CD8-positive, alpha-beta memory T cell (primary cell): Measurements from ENCODE around the gene SNAPIN. TPM values are rescaled to one million over a fixed set of nuclear protein-coding genes. Genes with fewer than 3 reads are reported as not detected.

Experiments
- CTCF ChIA-PET: fragments of 350-600 bp; sonication (Branson Sonifier 250); formaldehyde crosslinking; loops from one replicate; lab custom pipeline; 2021; ENCODE audit warnings: antibody characterized with exemption; lab: Charles Lee
- POLR2A ChIA-PET: fragments of 350-600 bp; sonication (Branson Sonifier 250); formaldehyde crosslinking; loops from one replicate; lab custom pipeline; 2021; ENCODE audit warnings: antibody characterized with exemption; lab: Charles Lee
- DNase-seq, 5 donors: peaks; one replicate each; pipeline versions ENCODE4 v3.0.0 to v3.0.0-alpha.2; 2020 to 2022; ENCODE audit warnings: mixed read lengths in 1 of 5
- H3K27ac ChIP-seq: one replicate; pipeline ENCODE4 v1.7.0; 2013; ENCODE audit warnings: low read depth, mild to moderate bottlenecking, low read length, moderate library complexity
- H3K27me3 ChIP-seq: 2 replicates; pipeline ENCODE4 v1.7.0; 2013; ENCODE audit warnings: low read length, mild to moderate bottlenecking; ENCODE audit not compliant: insufficient read depth, poor library complexity, severe bottlenecking
- H3K36me3 ChIP-seq: 2 replicates; pipeline ENCODE4 v1.7.0; 2013; ENCODE audit warnings: mild to moderate bottlenecking, low read length, moderate library complexity; ENCODE audit not compliant: insufficient read depth
- H3K4me1 ChIP-seq: 2 replicates; pipeline ENCODE4 v1.7.0; 2013; ENCODE audit warnings: mild to moderate bottlenecking, low read length, moderate library complexity; ENCODE audit not compliant: insufficient read depth
- H3K4me3 ChIP-seq: 2 replicates; pipeline ENCODE4 v1.7.0; 2013; ENCODE audit warnings: mild to moderate bottlenecking, low read length
- H3K9me3 ChIP-seq: 2 replicates; pipeline ENCODE4 v1.7.0; 2013; ENCODE audit warnings: mild to moderate bottlenecking, low read length
- H3K27ac Mint-ChIP-seq, 8 donors: one replicate each; pipeline ENCODE4 v1.8.0; 2020 to 2021; ENCODE audit warnings: mixed read lengths in 8 of 8, mild to moderate bottlenecking in 6 of 8, inconsistent platforms in 3 of 8, moderate library complexity in 3 of 8
- H3K27me3 Mint-ChIP-seq, 2 donors: one replicate each; pipeline ENCODE4 v1.8.0; 2020 to 2021; ENCODE audit warnings: mixed read lengths in 2 of 2, mild to moderate bottlenecking in 1 of 2, moderate library complexity in 1 of 2
- H3K36me3 Mint-ChIP-seq, 3 donors: one replicate each; pipeline ENCODE4 v1.8.0; 2020 to 2021; ENCODE audit warnings: mixed read lengths in 3 of 3, inconsistent platforms in 1 of 3, mild to moderate bottlenecking in 1 of 3
- H3K4me1 Mint-ChIP-seq, 3 donors: one replicate each; pipeline ENCODE4 v1.8.0; 2020 to 2021; ENCODE audit warnings: mixed read lengths in 3 of 3, inconsistent platforms in 1 of 3, mild to moderate bottlenecking in 1 of 3
- H3K4me3 Mint-ChIP-seq, 7 donors: one replicate each; pipeline ENCODE4 v1.8.0; 2020 to 2021; ENCODE audit warnings: mixed read lengths in 7 of 7, mild to moderate bottlenecking in 6 of 7, moderate library complexity in 4 of 7, inconsistent platforms in 2 of 7
- H3K9me3 Mint-ChIP-seq, 5 donors: one replicate each; pipeline ENCODE4 v1.8.0; 2020 to 2022; ENCODE audit warnings: mixed read lengths in 5 of 5, mild to moderate bottlenecking in 3 of 5, moderate library complexity in 2 of 5, inconsistent platforms in 1 of 5
- polyA plus RNA-seq: library from polyadenylated mRNA; unstranded; fragments of 300-500 nt; fragmentation: Illumina TruSeq; gene quantifications from one replicate; pipeline ENCODE4 v1.2.3, GENCODE V29; 2021
- total RNA-seq, 2 experiments: library from RNA; stranded (reverse); gene quantifications; one replicate each; pipeline ENCODE4 v1.2.3, GENCODE V29; 2021

The SNAPIN gene
- total and polyA plus RNA-seq, 3 experiments from 2014 or later = 36.7 to 87.7 (median 39.0) TPM

DNA sequence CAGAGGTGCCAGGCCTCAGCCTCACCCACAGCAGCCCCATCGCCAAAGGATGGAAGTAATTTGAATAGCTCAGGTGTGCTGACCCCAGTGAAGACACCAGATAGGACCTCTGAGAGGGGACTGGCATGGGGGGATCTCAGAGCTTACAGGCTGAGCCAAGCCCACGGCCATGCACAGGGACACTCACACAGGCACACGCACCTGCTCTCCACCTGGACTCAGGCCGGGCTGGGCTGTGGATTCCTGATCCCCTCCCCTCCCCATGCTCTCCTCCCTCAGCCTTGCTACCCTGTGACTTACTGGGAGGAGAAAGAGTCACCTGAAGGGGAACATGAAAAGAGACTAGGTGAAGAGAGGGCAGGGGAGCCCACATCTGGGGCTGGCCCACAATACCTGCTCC, 35.0 kb downstream of the SNAPIN start:
- peaks cover 0 to 7% of the 10 kb centered on the region in 2 donors for H3K27me3 Mint-ChIP-seq
- no peaks in the 10 kb centered on the region for H3K36me3 ChIP-seq
- H3K27ac Mint-ChIP-seq = no peak overlapping the region
- H3K9me3 Mint-ChIP-seq = no peaks in the 10 kb centered on the region
- H3K27ac ChIP-seq = no peak overlapping the region
- no peaks in the 10 kb centered on the region for H3K36me3 Mint-ChIP-seq
- no peak overlapping the region for H3K4me3 Mint-ChIP-seq
- DNase-seq = no peak
- ChIA-PET CTCF (no interaction called here), POLR2A (no interaction called here)
- H3K4me1 ChIP-seq = no peaks in the 10 kb centered on the region
- H3K9me3 ChIP-seq = no peaks in the 10 kb centered on the region
- peaks cover 0 to 12% (median 9%) of the 10 kb centered on the region in 3 donors for H3K4me1 Mint-ChIP-seq
- H3K27me3 ChIP-seq = no peaks in the 10 kb centered on the region
- H3K4me3 ChIP-seq = no peak overlapping the region

DNA sequence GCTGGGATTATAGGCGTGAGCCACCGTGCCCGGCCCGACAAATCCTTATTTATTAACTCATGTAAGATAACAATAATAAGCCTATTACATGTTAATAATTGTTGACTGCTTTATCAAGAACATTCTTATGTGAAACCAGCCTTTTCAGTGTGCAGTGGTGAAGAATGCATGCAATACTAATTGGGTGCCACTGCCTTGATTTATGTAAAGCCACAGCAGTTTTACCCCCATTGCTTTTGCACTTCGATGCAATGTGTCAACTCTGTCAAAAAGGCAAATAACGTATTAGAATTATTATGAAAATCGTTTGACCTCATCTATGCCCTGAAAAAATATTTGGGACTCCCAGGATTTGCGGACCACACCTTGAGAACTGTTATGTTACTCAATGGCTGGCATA, 38.2 kb downstream of the SNAPIN start:
- CTCF ChIA-PET = no interaction called here

DNA sequence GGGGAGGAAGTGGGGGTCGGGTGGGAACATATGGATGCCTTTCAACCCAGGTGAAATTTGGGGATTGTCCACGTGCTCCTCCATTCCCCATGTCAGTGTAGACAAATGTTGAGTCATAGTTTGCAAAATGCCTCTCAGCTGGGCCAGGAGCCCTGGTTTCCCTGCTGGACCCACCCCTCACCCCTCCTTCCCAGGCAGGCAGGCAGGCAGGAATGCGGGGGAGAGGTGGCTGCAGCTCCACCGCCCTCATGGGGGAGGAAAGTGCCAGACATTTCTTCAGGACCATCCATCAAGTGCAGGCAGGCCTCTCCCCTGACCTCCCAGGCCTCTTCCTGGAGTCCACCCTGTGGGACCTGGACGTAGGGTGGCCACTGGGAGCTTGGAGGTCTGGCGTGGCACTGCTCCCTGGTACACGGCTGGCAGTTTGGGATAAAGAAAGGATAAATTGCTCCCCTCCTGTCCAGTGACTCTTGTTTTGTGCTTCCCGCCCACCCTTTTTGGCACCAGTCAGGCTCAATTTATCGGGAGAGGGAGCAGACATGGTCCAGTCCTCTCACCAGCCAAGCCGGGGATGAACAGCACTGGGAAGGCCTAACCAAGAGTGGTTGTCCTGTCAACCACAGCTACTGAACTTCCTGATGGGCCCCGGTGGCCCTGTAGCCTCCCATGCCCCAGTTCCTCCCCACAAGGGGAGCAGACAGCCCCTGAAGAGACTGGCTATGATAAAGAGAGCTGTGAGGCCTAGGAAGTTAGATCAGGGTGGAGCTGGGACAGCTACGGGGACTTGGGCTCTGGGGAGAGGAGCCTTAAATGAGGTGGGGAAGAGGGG, 38.9 kb downstream of the SNAPIN start:
- H3K27ac ChIP-seq = peak overlapping the region; percentile 31
- no peak overlapping the region for H3K4me3 ChIP-seq
- no peak for DNase-seq
- no peaks in the 10 kb centered on the region for H3K4me1 ChIP-seq
- ChIA-PET POLR2A (interaction anchor here (0.6 kb wide), 1 partner anchor 27 kb away, joined by 3 read pairs; no protein-coding TSS in a partner anchor), CTCF (no interaction called here)
- H3K36me3 ChIP-seq = no peaks in the 10 kb centered on the region
- Mint-ChIP-seq H3K9me3 (no peaks in the 10 kb centered on the region), H3K4me1 (no peaks in the 10 kb centered on the region), H3K27me3 (peaks cover 0 to 4% of the 10 kb centered on the region in 2 donors), H3K4me3 (no peak overlapping the region), H3K36me3 (no peaks in the 10 kb centered on the region), H3K27ac (no peak overlapping the region)
- no peaks in the 10 kb centered on the region for H3K9me3 ChIP-seq
- H3K27me3 ChIP-seq = no peaks in the 10 kb centered on the region

More for the DNA sequence above, 38.2 kb downstream of the SNAPIN start:
- no peak for DNase-seq
- H3K9me3 Mint-ChIP-seq = no peaks in the 10 kb centered on the region
- Histone ChIP-seq H3K27me3 (no peaks in the 10 kb centered on the region), H3K36me3 (no peaks in the 10 kb centered on the region), H3K4me3 (no peak overlapping the region), H3K27ac (no peak overlapping the region), H3K9me3 (no peaks in the 10 kb centered on the region), H3K4me1 (no peaks in the 10 kb centered on the region)
- H3K4me1 Mint-ChIP-seq = no peaks in the 10 kb centered on the region
- H3K27ac Mint-ChIP-seq = no peak overlapping the region
- no peaks in the 10 kb centered on the region for H3K36me3 Mint-ChIP-seq
- H3K4me3 Mint-ChIP-seq = no peak overlapping the region
- POLR2A ChIA-PET = no interaction called here
- H3K27me3 Mint-ChIP-seq = peaks cover 0 to 4% of the 10 kb centered on the region in 2 donors

DNA sequence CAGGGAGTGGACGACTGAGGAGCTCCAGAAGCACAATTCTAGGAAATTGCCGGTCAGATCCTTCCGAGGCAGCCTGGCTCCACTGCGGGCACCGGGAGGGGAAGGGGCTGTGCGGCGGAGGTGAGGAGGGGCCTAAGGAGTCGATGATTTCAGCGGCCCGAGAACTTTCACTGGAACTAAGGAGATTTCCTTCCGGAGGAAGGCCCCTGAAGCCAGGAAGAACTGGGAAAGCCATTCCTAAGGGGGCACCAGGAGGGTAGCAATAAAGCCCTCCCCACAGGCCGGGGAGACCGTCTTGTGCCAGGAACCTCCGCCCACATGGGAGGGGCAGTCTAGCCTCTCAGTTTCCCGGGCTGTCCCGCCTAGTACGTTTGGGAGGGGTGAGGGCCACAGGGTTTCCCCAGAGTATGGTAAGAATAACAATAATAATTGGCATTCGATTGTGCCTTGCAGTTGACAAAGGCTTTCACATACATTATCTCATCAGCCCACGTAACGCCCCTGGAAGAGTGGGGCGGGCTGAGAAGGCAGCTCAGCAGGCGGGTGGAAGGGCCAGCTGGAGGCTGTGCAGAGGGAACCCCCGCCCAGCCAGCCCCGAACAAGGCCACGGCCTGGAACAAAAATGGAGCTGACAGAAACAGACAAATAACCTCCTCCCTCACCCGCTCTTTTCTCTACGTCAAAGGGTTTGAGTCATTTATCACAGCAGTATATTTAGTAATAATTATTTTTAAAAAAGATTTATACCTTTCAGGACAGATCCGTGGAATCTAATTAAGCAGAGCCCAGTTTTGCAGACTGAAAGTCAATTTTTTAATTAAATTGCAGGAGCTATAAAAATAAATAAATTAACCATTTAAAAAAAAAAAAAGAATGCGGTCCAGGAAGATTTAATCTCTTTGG, 39.8 kb downstream of the SNAPIN start:
- Histone ChIP-seq H3K36me3 (no peaks in the 10 kb centered on the region), H3K27me3 (no peaks in the 10 kb centered on the region), H3K9me3 (no peaks in the 10 kb centered on the region), H3K4me1 (no peaks in the 10 kb centered on the region), H3K27ac (peak overlapping the region; percentile 31), H3K4me3 (no peak overlapping the region)
- Mint-ChIP-seq H3K4me1 (no peaks in the 10 kb centered on the region), H3K36me3 (no peaks in the 10 kb centered on the region), H3K4me3 (no peak overlapping the region), H3K27ac (peak overlapping the region in 1 of 8 donors; percentile 88), H3K9me3 (no peaks in the 10 kb centered on the region), H3K27me3 (peaks cover 0 to 4% of the 10 kb centered on the region in 2 donors)
- ChIA-PET CTCF (no interaction called here), POLR2A (interaction anchor here (0.6 kb wide), 1 partner anchor 110 kb away, joined by 3 read pairs; no protein-coding TSS in a partner anchor)
- no peak for DNase-seq

- Mint-ChIP-seq H3K36me3 (no peaks in the 10 kb centered on the region), H3K27me3 (peaks cover 0 to 4% of the 10 kb centered on the region in 2 donors), H3K27ac (peak overlapping the region in 1 of 8 donors; percentile 88), H3K4me3 (no peak overlapping the region), H3K4me1 (no peaks in the 10 kb centered on the region), H3K9me3 (no peaks in the 10 kb centered on the region)
- Histone ChIP-seq H3K27ac (no peak overlapping the region), H3K4me1 (no peaks in the 10 kb centered on the region), H3K4me3 (no peak overlapping the region), H3K36me3 (no peaks in the 10 kb centered on the region), H3K9me3 (no peaks in the 10 kb centered on the region), H3K27me3 (no peaks in the 10 kb centered on the region)
- POLR2A ChIA-PET = interaction anchor here (0.6 kb wide), 1 partner anchor 109 kb away, joined by 3 read pairs; no protein-coding TSS in a partner anchor
- DNase-seq = no peak
- CTCF ChIA-PET = interaction anchor here (1.1 kb wide), 1 partner anchor 21 kb away, joined by 3 read pairs; no protein-coding TSS in a partner anchor
These were observed 40.6 kb downstream of the SNAPIN start for GRCh38 chr1:153698923-153699714.

DNA sequence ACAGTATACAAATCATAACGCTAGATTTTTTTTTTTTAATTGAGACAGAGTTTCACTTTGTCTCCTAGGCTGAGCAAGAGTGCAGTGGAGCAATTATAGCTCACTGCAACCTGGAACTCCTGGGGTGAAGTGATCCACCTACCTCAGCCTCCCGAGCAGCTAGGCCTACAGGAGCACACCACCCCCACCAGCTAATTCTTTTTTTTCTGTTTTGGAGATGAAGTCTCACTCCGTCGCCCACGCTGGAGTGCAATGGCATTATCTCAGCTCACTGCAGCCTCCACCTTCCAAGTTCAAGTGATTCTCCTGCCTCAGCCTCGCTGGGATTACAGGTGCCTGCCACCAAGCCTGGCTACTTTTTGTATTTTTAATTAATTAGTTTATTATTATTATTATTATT, 41.3 kb downstream of the SNAPIN start:
- ChIA-PET CTCF (interaction anchor here (1.1 kb wide), 1 partner anchor 22 kb away, joined by 3 read pairs; no protein-coding TSS in a partner anchor), POLR2A (no interaction called here)
- H3K27ac ChIP-seq = no peak overlapping the region
- Mint-ChIP-seq H3K27ac (no peak overlapping the region), H3K36me3 (no peaks in the 10 kb centered on the region), H3K9me3 (no peaks in the 10 kb centered on the region), H3K4me3 (no peak overlapping the region), H3K4me1 (no peaks in the 10 kb centered on the region), H3K27me3 (peaks cover 0 to 4% of the 10 kb centered on the region in 2 donors)
- no peak overlapping the region for H3K4me3 ChIP-seq
- H3K27me3 ChIP-seq = no peaks in the 10 kb centered on the region
- no peak for DNase-seq
- no peaks in the 10 kb centered on the region for H3K4me1 ChIP-seq
- H3K9me3 ChIP-seq = no peaks in the 10 kb centered on the region
- H3K36me3 ChIP-seq = no peaks in the 10 kb centered on the region

DNA sequence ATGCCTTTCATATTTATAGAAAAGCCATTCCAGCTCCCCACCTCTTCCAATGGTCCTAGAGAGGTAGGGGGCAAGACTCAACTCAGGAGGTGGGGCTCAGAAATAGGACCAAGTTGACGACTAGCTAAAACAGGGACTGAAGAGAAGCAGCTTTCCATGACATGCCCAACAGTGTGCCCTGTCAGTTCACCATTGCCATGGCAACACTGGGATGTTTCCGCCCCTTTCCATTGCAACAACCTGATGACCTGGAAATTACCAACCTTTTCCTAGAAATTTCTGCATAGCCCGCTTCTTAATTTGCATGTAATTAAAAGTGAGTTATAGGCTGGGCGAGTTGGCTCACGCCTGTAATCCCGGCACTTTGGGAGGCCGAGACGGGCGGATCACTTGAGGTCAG, 47.0 kb downstream of the SNAPIN start:
- H3K27ac ChIP-seq = no peak overlapping the region
- H3K36me3 ChIP-seq = no peaks in the 10 kb centered on the region
- no peaks in the 10 kb centered on the region for H3K4me1 ChIP-seq
- Mint-ChIP-seq H3K27ac (no peak overlapping the region), H3K4me3 (no peak overlapping the region), H3K4me1 (no peaks in the 10 kb centered on the region), H3K27me3 (peaks cover 0 to 1% of the 10 kb centered on the region in 2 donors), H3K9me3 (no peaks in the 10 kb centered on the region), H3K36me3 (no peaks in the 10 kb centered on the region)
- no peaks in the 10 kb centered on the region for H3K27me3 ChIP-seq
- H3K4me3 ChIP-seq = no peak overlapping the region
- POLR2A ChIA-PET = no interaction called here
- CTCF ChIA-PET = interaction anchor here (1.2 kb wide), 1 partner anchor 43 kb away, joined by 3 read pairs; no protein-coding TSS in a partner anchor
- no peak for DNase-seq
- H3K9me3 ChIP-seq = no peaks in the 10 kb centered on the region
